NCI-H2107 (cell line): ENCODE data around the gene PRKN.

Experiments
- DNase-seq: peaks from one replicate; lab custom pipeline; 2025; lab: John Stamatoyannopoulos, UW

PRKN gene

DNA sequence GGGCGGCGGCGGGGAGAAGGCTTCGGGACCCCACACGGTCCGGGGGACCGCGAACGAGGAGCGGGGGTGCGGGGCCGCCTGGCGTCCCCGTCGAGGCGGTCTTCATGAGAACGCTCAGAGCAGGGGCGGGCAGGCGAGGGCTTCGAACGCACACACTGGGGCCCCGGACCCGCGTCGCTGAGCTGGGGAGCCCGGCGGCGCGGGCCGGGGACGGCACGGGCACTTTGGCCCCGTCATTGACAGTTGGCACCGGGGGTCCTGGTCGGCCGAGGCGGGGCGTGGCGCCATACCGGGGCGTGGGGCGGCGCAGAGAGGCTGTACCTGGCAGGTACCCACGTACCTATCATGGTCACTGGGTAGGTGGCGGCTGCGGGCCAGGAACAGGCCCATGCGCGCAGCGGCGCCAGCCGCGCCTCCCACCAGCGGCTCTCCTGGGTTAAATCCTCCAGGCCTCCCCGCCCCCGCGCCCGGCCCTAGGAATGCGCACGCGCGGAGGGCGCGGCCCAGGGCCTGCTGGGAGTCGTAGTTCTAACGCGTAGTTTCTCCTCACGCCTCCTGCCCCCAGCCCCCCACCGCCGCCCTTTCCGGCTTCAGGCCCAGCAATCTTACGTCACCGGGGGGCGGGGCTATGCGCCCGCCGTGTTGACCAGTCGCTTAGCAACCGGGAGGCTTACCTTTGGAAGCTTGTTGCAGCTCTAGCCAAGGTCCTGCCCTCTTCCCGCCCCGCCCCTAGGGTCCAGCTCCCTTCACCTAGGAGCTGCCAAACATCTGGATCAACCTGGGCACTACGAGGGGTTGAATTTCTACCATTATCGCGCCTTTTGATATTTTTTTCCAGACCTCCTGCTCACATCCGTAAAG lies at the start of gene PRKN, which contains the start of gene PACRG:
PRKN (minus strand) TSS at position 445 of the 861 bp plus-strand sequence.
PACRG (plus strand) TSS at position 653 of the 861 bp plus-strand sequence.
- DNase-seq, result peak; percentile 85

GRCh38 chr6:162777091-162777490 lies 49.5 kb upstream of the PRKN start:
- DNase-seq, result no peak

DNA sequence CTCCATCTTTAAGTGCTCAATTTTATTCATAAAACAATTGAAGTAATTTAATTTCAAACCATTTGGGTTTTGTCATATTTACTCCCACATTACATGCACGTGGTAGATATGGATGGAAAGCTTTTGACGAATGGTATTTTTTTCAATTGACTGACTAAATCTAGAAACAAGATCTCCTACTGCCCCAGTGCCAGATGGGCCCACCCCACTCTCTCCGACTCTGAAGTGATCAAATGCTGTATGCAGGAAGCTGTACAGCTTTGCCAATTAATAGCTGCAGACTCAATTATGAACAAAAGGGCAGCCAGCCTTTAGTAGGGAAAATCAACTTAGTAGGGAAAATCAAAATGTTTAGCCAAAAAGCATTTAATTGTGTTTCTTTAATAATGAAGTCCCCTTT lies 46.4 kb upstream of the PRKN start:
- DNase-seq, result no peak

GRCh38 chr6:162772466-162772865 lies 44.9 kb upstream of the PRKN start:
- DNase-seq, result no peak

DNA sequence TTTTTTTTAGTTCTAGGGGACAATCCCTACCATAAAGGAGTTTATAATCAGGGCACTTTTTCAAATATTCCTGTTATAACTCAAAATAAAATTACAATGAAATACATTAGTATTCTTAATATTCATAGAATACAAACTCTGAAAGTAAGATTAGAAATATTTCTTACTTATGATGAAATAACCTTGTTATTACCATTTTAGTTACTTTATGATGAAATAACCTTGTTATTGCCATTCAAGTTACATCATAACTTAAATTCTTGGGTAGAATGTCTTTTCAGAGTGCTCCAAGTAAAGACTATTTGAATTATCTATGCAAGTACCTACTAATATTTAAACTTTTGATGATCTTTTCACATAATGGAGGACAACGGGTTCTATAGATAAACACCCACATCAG lies 43.4 kb upstream of the PRKN start:
- no peak for DNase-seq

DNA sequence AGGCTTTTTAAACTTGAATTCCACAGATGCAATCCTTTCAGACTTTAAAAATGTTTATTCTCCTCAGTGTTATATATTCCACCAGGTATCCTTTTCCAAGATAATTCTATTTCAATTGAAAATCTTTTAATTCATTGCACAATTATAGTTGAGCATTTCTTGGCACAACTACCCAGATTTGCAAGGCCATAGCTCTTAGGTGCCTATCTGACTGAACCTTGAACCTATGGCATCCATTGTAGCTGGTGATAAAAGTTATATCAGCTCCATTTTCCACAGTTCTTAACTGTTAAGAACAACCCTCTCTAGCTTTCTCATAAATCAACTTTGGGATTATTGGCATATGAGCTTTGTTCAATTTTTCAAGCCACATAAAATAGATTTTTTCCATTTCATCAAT lies 42.6 kb upstream of the PRKN start:
- no peak for DNase-seq

- no peak for DNase-seq
Measured at GRCh38 chr6:162753775-162754174, 26.2 kb upstream of the PRKN start.

- no peak for DNase-seq
Measured at GRCh38 chr6:162751211-162751859, 23.8 kb upstream of the PRKN start.

GRCh38 chr6:162750776-162751175 lies 23.2 kb upstream of the PRKN start:
- no peak for DNase-seq

DNA sequence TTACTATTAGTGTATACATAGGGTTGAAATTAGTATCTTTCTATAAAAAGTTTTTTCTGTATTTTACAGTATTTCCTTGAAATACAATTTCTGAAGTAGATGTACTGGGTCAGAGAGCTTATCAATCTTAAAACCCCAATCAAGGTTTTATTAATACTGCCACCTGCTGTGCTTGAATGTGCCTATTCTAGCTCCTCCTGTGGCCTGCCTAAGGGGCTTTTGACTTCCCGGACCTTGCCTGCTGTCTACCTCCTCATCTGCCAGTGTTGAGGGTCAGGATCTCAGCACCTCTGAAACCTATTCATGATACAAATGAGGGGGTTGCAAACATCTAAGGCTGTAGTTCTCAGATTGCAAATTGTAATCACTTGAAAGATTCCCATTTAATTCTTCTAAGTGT lies 9.4 kb upstream of the PRKN start:
- no peak for DNase-seq

GRCh38 chr6:162733489-162733888 lies 5.9 kb upstream of the PRKN start:
- DNase-seq, result no peak

GRCh38 chr6:162730502-162730901 lies 2.9 kb upstream of the PRKN start:
- no peak for DNase-seq

GRCh38 chr6:162728706-162729105 lies 1.1 kb upstream of the PRKN start:
- DNase-seq, result no peak

GRCh38 chr6:162728197-162728596 lies 631 bp upstream of the PRKN start:
- DNase-seq, result no peak

- DNase-seq, result no peak
Measured at GRCh38 chr6:162726947-162727321, 632 bp downstream of the PRKN start.

DNA sequence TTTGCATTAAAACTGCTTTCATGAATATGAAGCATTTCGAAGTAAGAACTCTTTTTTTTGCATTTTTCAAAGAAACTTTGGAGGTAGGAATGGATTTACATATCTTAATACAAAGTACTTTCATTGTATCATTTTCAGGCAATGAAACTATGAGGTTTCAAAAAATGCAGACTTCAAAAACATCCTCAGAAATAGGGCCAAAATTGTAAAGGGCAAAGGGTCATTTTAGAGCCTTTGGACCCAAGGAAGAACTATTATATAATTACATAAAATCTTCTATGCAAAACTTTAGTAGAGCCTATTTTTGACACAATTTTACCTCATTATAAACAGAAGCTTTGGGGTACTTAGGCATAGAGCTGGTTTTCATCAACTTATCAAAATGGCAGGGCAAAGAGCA lies 4.9 kb downstream of the PRKN start:
- DNase-seq, result no peak

DNA sequence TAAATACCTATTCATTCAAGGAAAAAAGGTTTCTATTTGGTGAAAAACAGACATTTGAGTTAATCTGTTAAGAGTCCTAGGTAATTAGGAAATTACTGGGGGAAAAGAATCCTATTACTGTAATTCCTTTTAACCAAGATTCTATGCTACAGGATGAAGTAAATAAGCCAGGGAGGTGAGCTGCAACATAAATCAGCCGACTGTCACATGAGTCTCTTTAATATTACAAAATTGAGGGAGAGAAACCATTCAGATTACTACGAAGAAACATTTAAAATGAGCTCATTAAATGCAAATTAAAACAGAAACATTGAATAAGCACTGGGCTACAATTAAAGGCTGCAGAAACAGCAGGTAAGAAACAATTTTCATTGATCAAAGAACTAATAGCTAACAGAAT lies 5.3 kb downstream of the PRKN start:
- no peak for DNase-seq

DNA sequence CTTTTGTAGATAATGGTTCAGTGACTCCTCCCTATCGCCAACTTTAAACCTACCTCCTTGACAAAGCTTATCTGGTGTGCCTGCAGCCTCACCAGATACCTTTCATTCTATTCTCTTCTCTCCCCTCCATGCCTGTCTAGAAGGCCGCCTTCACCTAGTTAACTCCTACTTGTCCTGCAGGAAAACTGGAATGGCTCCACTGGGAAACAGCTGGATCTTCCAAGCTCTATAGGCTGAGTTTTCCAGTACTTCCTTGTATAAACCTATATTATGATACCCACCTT lies 6.2 kb downstream of the PRKN start:
- DNase-seq, result no peak

- DNase-seq, result no peak
Measured at GRCh38 chr6:162719528-162719927, 8.0 kb downstream of the PRKN start.

- DNase-seq, result no peak
Measured at GRCh38 chr6:162715601-162716000, 12.0 kb downstream of the PRKN start.

GRCh38 chr6:162713974-162714780 lies 13.4 kb downstream of the PRKN start:
- no peak for DNase-seq

DNA sequence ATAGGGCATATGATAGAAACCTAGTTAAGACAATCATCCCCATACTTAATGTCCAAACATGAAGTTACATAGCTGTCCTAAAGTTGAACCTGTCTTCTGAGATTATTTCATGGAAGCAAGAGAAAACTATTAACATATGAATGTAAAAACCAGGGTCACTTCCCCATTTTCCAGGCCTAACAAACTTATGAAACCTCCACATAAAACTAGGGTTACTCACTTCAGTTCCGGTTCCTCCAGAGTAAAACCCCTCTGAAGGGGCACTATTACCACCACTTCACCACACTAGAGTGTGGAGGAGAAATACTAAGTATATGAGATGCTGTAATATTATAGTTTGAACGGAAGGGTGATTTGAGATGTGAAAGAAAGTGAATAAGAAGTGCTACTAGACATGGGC lies 14.9 kb downstream of the PRKN start:
- DNase-seq, result no peak

DNA sequence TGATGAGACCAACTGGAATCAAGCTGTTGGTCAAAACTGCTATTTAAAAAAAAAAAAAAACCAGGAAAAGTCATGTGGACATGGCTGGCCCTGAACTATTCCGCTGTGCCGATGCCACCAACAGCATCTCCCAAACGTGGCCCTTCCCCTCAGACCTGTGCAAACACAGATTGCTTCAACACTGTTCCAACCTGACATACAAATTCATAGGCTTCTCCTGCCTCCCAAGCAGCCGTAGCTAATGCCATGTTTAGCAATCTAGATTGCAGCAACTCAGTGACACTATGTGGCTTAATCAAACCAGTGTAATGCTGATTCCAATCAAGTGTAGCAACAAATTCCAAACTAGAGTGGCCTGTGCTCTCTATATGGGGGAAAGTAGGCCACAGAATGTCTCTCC lies 16.2 kb downstream of the PRKN start:
- DNase-seq, result no peak
